Nephron progenitor cell (in vitro differentiated cells): ENCODE measurements around the gene PDE4D.

Experiments
- DNase-seq: peaks from one replicate; pipeline ENCODE4 v3.0.0; 2021
- H3K27ac Mint-ChIP-seq: 2 replicates; pipeline ENCODE4 v1.8.0; 2021; ENCODE audit warnings: mild to moderate bottlenecking, moderate library complexity, mixed read lengths
- H3K27me3 Mint-ChIP-seq: 2 replicates; pipeline ENCODE4 v1.8.0; 2021; ENCODE audit warnings: mild to moderate bottlenecking, low read depth, mixed read lengths; ENCODE audit not compliant: poor library complexity
- H3K36me3 Mint-ChIP-seq: 2 replicates; pipeline ENCODE4 v1.8.0; 2021; ENCODE audit warnings: low read depth, mixed read lengths
- H3K4me1 Mint-ChIP-seq: 2 replicates; pipeline ENCODE4 v1.8.0; 2021; ENCODE audit warnings: mixed read lengths
- H3K4me3 Mint-ChIP-seq: 2 replicates; pipeline ENCODE4 v1.8.0; 2021; ENCODE audit warnings: mild to moderate bottlenecking, moderate library complexity, mixed read lengths
- H3K9me3 Mint-ChIP-seq: 2 replicates; pipeline ENCODE4 v1.8.0; 2021; ENCODE audit warnings: mild to moderate bottlenecking, moderate library complexity, mixed read lengths
- CTCF ChIP-seq: fragments of 200-600 bp; sonication (generic); IDR thresholded peaks from 2 replicates; pipeline ENCODE4 v1.5.0; 2021; ENCODE audit warnings: antibody characterized with exemption

PDE4D gene

GRCh38 chr5:59430066-59430685, 463.4 kb downstream of the PDE4D start:
- no peaks in the 10 kb centered on the region for H3K4me1 Mint-ChIP-seq
- H3K9me3 Mint-ChIP-seq = no peaks in the 10 kb centered on the region
- H3K4me3 Mint-ChIP-seq = no peak overlapping the region
- H3K36me3 Mint-ChIP-seq = no peaks in the 10 kb centered on the region
- DNase-seq = no peak
- no peak for TF ChIP-seq CTCF
- no peak overlapping the region for H3K27ac Mint-ChIP-seq
- H3K27me3 Mint-ChIP-seq = no peaks in the 10 kb centered on the region

DNA sequence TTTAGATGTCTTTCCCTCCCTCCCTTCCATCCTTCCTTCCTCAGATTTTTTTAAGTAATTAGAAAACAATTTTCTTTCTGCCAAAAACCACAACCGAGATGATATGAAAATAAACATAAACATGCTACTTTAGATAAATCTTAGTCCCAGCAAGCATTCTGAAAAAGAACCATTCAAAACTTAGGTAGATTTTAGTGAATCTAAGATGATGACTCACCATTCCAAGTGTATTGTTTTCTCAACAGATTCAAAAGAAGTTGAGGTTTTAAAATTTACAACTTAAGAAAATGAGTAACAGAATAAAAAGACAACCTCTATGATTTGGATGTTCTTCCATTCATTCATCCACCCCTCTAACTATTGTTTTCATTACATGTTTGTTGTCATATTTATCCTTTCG, 465.1 kb downstream of the PDE4D start:
- TF ChIP-seq CTCF = no peak
- Mint-ChIP-seq H3K36me3 (no peaks in the 10 kb centered on the region), H3K27ac (no peak overlapping the region), H3K9me3 (no peaks in the 10 kb centered on the region), H3K4me1 (no peaks in the 10 kb centered on the region), H3K27me3 (peaks cover 4% of the 10 kb centered on the region), H3K4me3 (no peak overlapping the region)
- DNase-seq = no peak

GRCh38 chr5:59424515-59424914, 469.0 kb downstream of the PDE4D start:
- no peak for DNase-seq

GRCh38 chr5:59423021-59423420, 470.5 kb downstream of the PDE4D start:
- H3K4me3 Mint-ChIP-seq = no peak overlapping the region
- DNase-seq = no peak
- no peaks in the 10 kb centered on the region for H3K36me3 Mint-ChIP-seq
- peaks cover 4% of the 10 kb centered on the region for H3K27me3 Mint-ChIP-seq
- no peaks in the 10 kb centered on the region for H3K9me3 Mint-ChIP-seq
- no peaks in the 10 kb centered on the region for H3K4me1 Mint-ChIP-seq
- H3K27ac Mint-ChIP-seq = no peak overlapping the region
- TF ChIP-seq CTCF = no peak

More at GRCh38 chr5:59424515-59424914, 469.0 kb downstream of the PDE4D start:
- Mint-ChIP-seq H3K36me3 (no peaks in the 10 kb centered on the region), H3K27ac (no peak overlapping the region), H3K27me3 (peaks cover 4% of the 10 kb centered on the region), H3K9me3 (no peaks in the 10 kb centered on the region), H3K4me3 (no peak overlapping the region), H3K4me1 (no peaks in the 10 kb centered on the region)
- no peak for TF ChIP-seq CTCF

GRCh38 chr5:59421986-59422941, 471.3 kb downstream of the PDE4D start:
- no peak overlapping the region for H3K27ac Mint-ChIP-seq
- no peak for DNase-seq
- TF ChIP-seq CTCF = no peak
- no peak overlapping the region for H3K4me3 Mint-ChIP-seq
- no peaks in the 10 kb centered on the region for H3K36me3 Mint-ChIP-seq
- H3K27me3 Mint-ChIP-seq = peaks cover 4% of the 10 kb centered on the region
- no peaks in the 10 kb centered on the region for H3K4me1 Mint-ChIP-seq
- H3K9me3 Mint-ChIP-seq = no peaks in the 10 kb centered on the region
